NT2/D1 (cell line): Measurements from ENCODE around the gene SLC27A4.

Source experiments
- YY1 ChIP-seq: IDR thresholded peaks from 2 replicates; pipeline ENCODE4 v1.6.1; 2011; ENCODE audit not compliant: insufficient read length, insufficient read depth
- ZNF274 ChIP-seq: IDR thresholded peaks from 2 replicates; pipeline ENCODE4 v1.6.1; 2011; ENCODE audit warnings: mild to moderate bottlenecking, low read depth, low read length

DNA sequence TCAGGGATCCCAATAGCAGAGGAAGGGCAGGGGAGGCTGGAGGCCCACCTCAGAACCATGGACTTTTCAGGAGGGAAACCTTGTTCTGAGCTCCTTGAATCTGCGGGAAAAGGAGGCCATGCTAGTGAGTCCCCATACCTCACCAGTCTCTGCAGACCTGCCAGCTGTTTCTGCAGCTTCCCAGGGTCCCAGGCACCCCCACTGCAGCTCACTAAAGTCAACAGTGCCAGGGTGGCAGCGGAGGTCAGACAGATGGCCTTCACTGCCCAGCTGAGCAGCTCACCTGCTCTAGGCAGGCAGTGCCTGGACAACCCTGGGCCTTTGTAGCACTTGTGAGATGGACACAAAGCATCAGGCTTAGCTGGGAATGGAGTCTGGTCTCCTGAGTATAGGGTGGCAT lies 4.4 kb upstream of the SLC27A4 start:
- TF ChIP-seq YY1 (no peak), ZNF274 (no peak)
